ENCODE measurements around the gene DDRGK1. TPM values are rescaled to one million over a fixed set of nuclear protein-coding genes. Genes with fewer than 3 reads are reported as not detected.

The DDRGK1 gene
- polyA plus RNA-seq, 2 of the 4 experiments (the other 2 are of a cell fraction): 87.4 to 120 TPM

GRCh38 chr20:3161316-3162079, 43.0 kb downstream of the DDRGK1 start:
- ChIA-PET POLR2A (no interaction called here), CTCF (interaction anchor here (0.5 to 3.3 kb wide), 8 partner anchors 10 to 239 kb away, joined by 3 to 17 read pairs (median 4); no protein-coding TSS in a partner anchor)
- H3K27ac ChIP-seq: no peak overlapping the region
- DNase-seq (ENCODE audit: low read depth in 1 of 2, low spot score in 1 of 2) (no peak), ATAC-seq (no peak), FAIRE-seq (no peak)
- no peak overlapping the region for H3K4me3 ChIP-seq
- TF ChIP-seq MYC (IDR thresholded peaks at IDR 0.05; ENCODE audit: borderline replicate concordance, low read length) (no peak), KDM1A (IDR thresholded peaks at IDR 0.05; ENCODE audit: low read depth) (no peak), EP300 (IDR thresholded peaks at IDR 0.05) (no peak), RCOR1 (IDR thresholded peaks at IDR 0.05; ENCODE audit: low read depth, low read length) (no peak), NFE2L2 (conservative IDR thresholded peaks at IDR 0.05; ENCODE audit: low read length) (no peak), CBX2 (IDR thresholded peaks at IDR 0.05; ENCODE audit: borderline replicate concordance, low read depth) (no peak), NR3C1 (IDR thresholded peaks at IDR 0.05) (no peak), PBX3 (IDR thresholded peaks at IDR 0.05) (no peak), HOXB5 (CRISPR knock-in tag; IDR thresholded peaks at IDR 0.05) (no peak)
- TF ChIP-seq, protein P1, sequence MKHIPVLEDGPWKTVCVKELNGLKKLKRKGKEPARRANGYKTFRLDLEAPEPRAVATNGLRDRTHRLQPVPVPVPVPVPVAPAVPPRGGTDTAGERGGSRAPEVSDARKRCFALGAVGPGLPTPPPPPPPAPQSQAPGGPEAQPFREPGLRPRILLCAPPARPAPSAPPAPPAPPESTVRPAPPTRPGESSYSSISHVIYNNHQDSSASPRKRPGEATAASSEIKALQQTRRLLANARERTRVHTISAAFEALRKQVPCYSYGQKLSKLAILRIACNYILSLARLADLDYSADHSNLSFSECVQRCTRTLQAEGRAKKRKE (CRISPR knock-in tag; IDR thresholded peaks at IDR 0.05; ENCODE audit: low read depth): no peak
- H3K4me1 ChIP-seq: peaks cover 19% of the 10 kb centered on the region; the same call in 2 of the 3 replicates
- no peaks in the 10 kb centered on the region for H3K9me3 ChIP-seq
- 66% methylated on average over 5 of the region's 5 CpGs for WGBS (ENCODE audit: missing lambda C conversion rate)
- H3K4me2 ChIP-seq: no peak overlapping the region

DNA sequence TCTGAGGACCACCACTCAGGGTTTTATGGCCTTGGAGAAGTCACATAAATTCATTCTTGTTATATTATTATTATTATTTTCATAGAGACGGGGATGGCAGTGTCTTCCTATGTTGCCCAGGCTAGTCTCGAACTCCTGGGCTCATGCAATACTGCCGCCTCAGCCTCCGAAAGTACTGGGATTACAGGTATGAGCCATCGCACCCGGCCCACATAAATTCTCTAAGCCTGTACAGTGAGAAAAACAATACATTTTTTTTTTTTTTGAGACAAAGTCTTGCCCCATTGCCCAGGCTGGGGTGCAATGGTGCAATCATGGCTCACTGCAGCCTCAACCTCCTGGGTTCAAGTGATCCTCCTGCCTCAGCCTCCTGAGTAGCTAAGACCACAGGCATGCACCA, 44.1 kb downstream of the DDRGK1 start:
- DNase-seq (ENCODE audit: low read depth in 1 of 2, low spot score in 1 of 2) (no peak), FAIRE-seq (no peak), ATAC-seq (no peak)
- CTCF ChIA-PET: interaction anchor here (0.7 to 3.3 kb wide), 10 partner anchors 9 to 307 kb away, joined by 3 to 17 read pairs (median 4); no protein-coding TSS in a partner anchor
- Histone ChIP-seq H3K27ac (peak overlapping the region; percentile 85 to 89), H3K9me3 (no peaks in the 10 kb centered on the region), H3K4me3 (peak overlapping the region; percentile 69), H3K4me2 (peak overlapping the region; percentile 56), H3K4me1 (peaks cover 19% of the 10 kb centered on the region; the same call in 2 of the 3 replicates)
- POLR2A ChIA-PET: interaction anchor here (0.6 to 1.7 kb wide), 2 partner anchors 11 to 14 kb away, joined by 6 to 7 read pairs; no protein-coding TSS in a partner anchor
- TF ChIP-seq CBX8 (IDR thresholded peaks at IDR 0.05) (no peak), CHD4 (IDR thresholded peaks at IDR 0.05; ENCODE audit: borderline replicate concordance) (no peak), ZFP36 (IDR thresholded peaks at IDR 0.05; ENCODE audit: borderline replicate concordance, partially characterized antibody) (no peak)
- WGBS (ENCODE audit: missing lambda C conversion rate): 87% methylated on average over 6 of the region's 6 CpGs

- CTCF ChIA-PET: interaction anchor here (0.9 to 3.7 kb wide), 6 partner anchors 9 to 305 kb away, joined by 3 to 15 read pairs (median 4); no protein-coding TSS in a partner anchor
These were observed 45.5 kb downstream of the DDRGK1 start for GRCh38 chr20:3158968-3159431.

More at GRCh38 chr20:3158968-3159431, 45.5 kb downstream of the DDRGK1 start:
- no peaks in the 10 kb centered on the region for H3K9me3 ChIP-seq
- ATAC-seq (peak in 1 of 2 experiments; percentile 25; a peak in 3 of 6 replicates), DNase-seq (ENCODE audit: low read depth in 1 of 2, low spot score in 1 of 2) (peak in 1 of 2 experiments; percentile 28), FAIRE-seq (no peak)
- TF ChIP-seq, protein P2, sequence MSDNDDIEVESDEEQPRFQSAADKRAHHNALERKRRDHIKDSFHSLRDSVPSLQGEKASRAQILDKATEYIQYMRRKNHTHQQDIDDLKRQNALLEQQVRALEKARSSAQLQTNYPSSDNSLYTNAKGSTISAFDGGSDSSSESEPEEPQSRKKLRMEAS (IDR thresholded peaks at IDR 0.05): no peak
- TF ChIP-seq PHF8 (IDR thresholded peaks at IDR 0.05; ENCODE audit: borderline replicate concordance, low read depth) (no peak), FOSL2 (IDR thresholded peaks at IDR 0.05) (no peak), FOSL2 (CRISPR knock-in tag; IDR thresholded peaks at IDR 0.05) (no peak), JUNB (IDR thresholded peaks at IDR 0.05) (no peak), ZNF302 (CRISPR knock-in tag; IDR thresholded peaks at IDR 0.05) (no peak), CHD2 (IDR thresholded peaks at IDR 0.05; ENCODE audit: low read length, partially characterized antibody) (no peak), SREBF2 (IDR thresholded peaks at IDR 0.05) (no peak)
- 7% methylated on average over 10 of the region's 10 CpGs for WGBS (ENCODE audit: missing lambda C conversion rate)
- POLR2A ChIA-PET: interaction anchor here (0.6 to 1.7 kb wide), 4 partner anchors 13 to 35 kb away, joined by 3 to 6 read pairs (median 3); partner anchors contain the start of gene LZTS3
- H3K4me3 ChIP-seq: peak overlapping the region; percentile 69
- peak overlapping the region; percentile 85 to 89 for H3K27ac ChIP-seq
- H3K4me1 ChIP-seq: peaks cover 19% of the 10 kb centered on the region; the same call in 2 of the 3 replicates
- peak overlapping the region; percentile 99 for H3K4me2 ChIP-seq
